GM19324 (cell line): Measurements from ENCODE around the gene UBXN4.
"Not testable (repeated sequence)": the region's sequence is repeated elsewhere in the genome, so short reads cannot be mapped to it uniquely, and the experiment has no call there.

ENCODE experiments used
- ATAC-seq: cut with Tn5 transposase; IDR thresholded peaks from one replicate; pipeline ENCODE4 v1.9.1; 2021; ENCODE audit warnings: mild to moderate bottlenecking, moderate library complexity; ENCODE audit not compliant: unreplicated experiment, low FRiP score

UBXN4 gene

GRCh38 chr2:135741395-135742324 lies at the start of gene UBXN4:
TSS of gene UBXN4 (plus strand) at chr2:135741855. CDS start at chr2:135741930, 75 bp downstream.
- peak; percentile 96 for ATAC-seq

GRCh38 chr2:135694711-135695110 lies 46.9 kb upstream of the UBXN4 start:
- ATAC-seq = no peak

- no peak for ATAC-seq
Observed at GRCh38 chr2:135698838-135699237, 42.8 kb upstream of the UBXN4 start.

GRCh38 chr2:135701442-135701841 lies 40.2 kb upstream of the UBXN4 start:
- no peak for ATAC-seq

GRCh38 chr2:135703300-135703699 lies 38.4 kb upstream of the UBXN4 start:
- no peak for ATAC-seq

- not testable (repeated sequence) for ATAC-seq
Observed at GRCh38 chr2:135704075-135704474, 37.6 kb upstream of the UBXN4 start.

GRCh38 chr2:135708159-135708558 lies 33.5 kb upstream of the UBXN4 start:
- ATAC-seq = no peak

GRCh38 chr2:135709992-135710391 lies 31.7 kb upstream of the UBXN4 start:
- no peak for ATAC-seq

- ATAC-seq = not testable (repeated sequence)
Observed at GRCh38 chr2:135715086-135715485, 26.6 kb upstream of the UBXN4 start.

- no peak for ATAC-seq
Observed at GRCh38 chr2:135728064-135728743, 13.5 kb upstream of the UBXN4 start.

GRCh38 chr2:135732561-135732960 lies 9.1 kb upstream of the UBXN4 start:
- no peak for ATAC-seq

- no peak for ATAC-seq
Observed at GRCh38 chr2:135733045-135733444, 8.6 kb upstream of the UBXN4 start.

GRCh38 chr2:135736546-135736945 lies 5.1 kb upstream of the UBXN4 start:
- no peak for ATAC-seq

GRCh38 chr2:135740206-135740605 lies 1.4 kb upstream of the UBXN4 start:
- no peak for ATAC-seq

GRCh38 chr2:135741043-135741394 lies 636 bp upstream of the UBXN4 start:
- ATAC-seq = no peak

- ATAC-seq = peak; percentile 29
Observed at GRCh38 chr2:135742325-135742757, 686 bp downstream of the UBXN4 start.

- no peak for ATAC-seq
Observed at GRCh38 chr2:135743860-135744259, 2.2 kb downstream of the UBXN4 start.

- no peak for ATAC-seq
Observed at GRCh38 chr2:135744760-135745314, 3.2 kb downstream of the UBXN4 start.

- ATAC-seq = no peak
Observed at GRCh38 chr2:135745545-135745944, 3.9 kb downstream of the UBXN4 start.

GRCh38 chr2:135755573-135755972 lies 13.9 kb downstream of the UBXN4 start:
- no peak for ATAC-seq

GRCh38 chr2:135756692-135757091 lies 15.0 kb downstream of the UBXN4 start:
- ATAC-seq = no peak
